Lower leg skin (tissue), 3 donors: Measurements from ENCODE around the gene SLC39A8.

Source experiments
- CTCF ChIP-seq, 3 donors: fragments of 450-650 bp; IDR thresholded peaks; one replicate each; pipeline ENCODE4 v1.5.1; 2016; ENCODE audit warnings: antibody characterized with exemption in 3 of 3, mild to moderate bottlenecking in 3 of 3, moderate library complexity in 2 of 3
- POLR2A ChIP-seq, 2 donors: fragments of 450-650 bp; IDR thresholded peaks; one replicate each; pipeline ENCODE4 v1.6.1; 2016 to 2017; ENCODE audit warnings: antibody characterized with exemption in 2 of 2, mild to moderate bottlenecking in 1 of 2, moderate library complexity in 1 of 2

GRCh38 chr4:102312417-102312816 is 32.9 kb downstream of the SLC39A8 start:
- no peak for TF ChIP-seq CTCF (IDR thresholded peaks at IDR 0.05)
- no peak for TF ChIP-seq POLR2A (IDR thresholded peaks at IDR 0.05)
